ENCODE measurements around the gene TP53. TPM values are rescaled to one million over a fixed set of nuclear protein-coding genes. Genes with fewer than 3 reads are reported as not detected.
A peak's percentile ranks its signal among the peaks of the same experiment; 100 is the strongest.

The TP53 gene
- total and polyA plus RNA-seq, 9 of the 15 experiments (the other 6 are each of a cell fraction or from before 2014, with no cell fraction given) = 2.8 to 14.0 (median 7.1) TPM

DNA sequence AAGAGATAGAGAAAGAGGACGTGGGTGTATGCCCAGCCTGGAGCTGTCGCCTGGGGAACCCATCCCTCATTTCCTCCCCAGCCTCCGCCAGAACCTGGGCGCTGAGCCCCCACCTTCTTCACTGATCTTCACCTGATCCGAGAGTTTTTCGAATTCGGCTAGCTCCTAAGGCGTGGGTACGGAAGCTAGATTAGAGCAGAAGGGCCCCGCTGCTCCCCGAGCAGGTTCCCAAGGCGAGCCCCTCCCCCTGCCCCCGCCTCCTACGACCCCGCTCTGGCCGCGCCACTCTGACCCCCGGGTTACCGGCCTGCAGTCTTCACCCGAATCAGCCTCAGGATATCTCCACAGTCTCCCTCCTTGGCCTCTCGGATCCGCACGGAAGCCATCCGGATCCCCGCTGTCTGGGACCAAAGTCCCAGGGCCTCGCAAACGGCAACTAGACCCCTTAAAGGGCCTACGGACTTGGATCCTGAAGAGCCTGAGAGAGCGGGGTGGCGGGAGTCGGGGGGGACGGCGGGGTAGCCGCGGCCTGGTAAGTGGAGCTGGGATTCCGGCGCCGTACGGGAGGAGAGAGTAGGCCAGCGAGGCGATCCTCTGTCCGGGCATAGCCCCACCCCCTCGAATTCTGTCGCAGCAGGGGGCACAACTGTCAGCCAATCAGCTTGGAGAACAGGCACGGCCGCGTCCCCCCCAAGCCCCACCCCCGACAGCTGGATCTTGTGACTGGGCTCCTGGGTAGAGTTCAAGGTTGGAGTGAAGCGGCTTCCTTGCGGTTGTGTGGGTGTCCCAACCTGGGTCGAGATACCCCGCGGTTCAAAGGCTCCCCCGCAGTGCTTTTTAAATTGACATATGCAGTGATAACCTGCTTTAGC, 59.8 kb downstream of the TP53 start, which contains the start of gene SAT2 (continued):
- TF ChIP-seq, protein P1, sequence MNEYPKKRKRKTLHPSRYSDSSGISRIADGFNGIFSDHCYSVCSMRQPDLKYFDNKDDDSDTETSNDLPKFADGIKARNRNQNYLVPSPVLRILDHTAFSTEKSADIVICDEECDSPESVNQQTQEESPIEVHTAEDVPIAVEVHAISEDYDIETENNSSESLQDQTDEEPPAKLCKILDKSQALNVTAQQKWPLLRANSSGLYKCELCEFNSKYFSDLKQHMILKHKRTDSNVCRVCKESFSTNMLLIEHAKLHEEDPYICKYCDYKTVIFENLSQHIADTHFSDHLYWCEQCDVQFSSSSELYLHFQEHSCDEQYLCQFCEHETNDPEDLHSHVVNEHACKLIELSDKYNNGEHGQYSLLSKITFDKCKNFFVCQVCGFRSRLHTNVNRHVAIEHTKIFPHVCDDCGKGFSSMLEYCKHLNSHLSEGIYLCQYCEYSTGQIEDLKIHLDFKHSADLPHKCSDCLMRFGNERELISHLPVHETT (CRISPR knock-in tag; conservative IDR thresholded peaks at IDR 0.05 in 1 of 2, IDR thresholded peaks at IDR 0.05 in 1 of 2) = no peak
- peak; percentile 52; the same call in 1 of the 2 replicates for TF ChIP-seq ZNF324 (CRISPR knock-in tag; IDR thresholded peaks at IDR 0.05)
- TF ChIP-seq CBX3 (IDR thresholded peaks at IDR 0.05; ENCODE audit: borderline replicate concordance in 1 of 2, low read length in 2 of 2) = no peak
- TF ChIP-seq CCNT2 (IDR thresholded peaks at IDR 0.05; ENCODE audit: borderline replicate concordance, extremely low read depth, insufficient read length, low read depth, low read length) = peak; percentile 53
- TF ChIP-seq RBM34 (IDR thresholded peaks at IDR 0.05; ENCODE audit: borderline replicate concordance, insufficient read depth, low read length) = no peak
- TF ChIP-seq SAP30 (IDR thresholded peaks at IDR 0.05; ENCODE audit: borderline replicate concordance, insufficient read depth, low read depth, low read length, poor library complexity, severe bottlenecking) = no peak
- TF ChIP-seq STAG1 (CRISPR knock-in tag; IDR thresholded peaks at IDR 0.05; ENCODE audit: borderline replicate concordance) = no peak
- TF ChIP-seq SMARCE1 (IDR thresholded peaks at IDR 0.05) = peak; percentile 43; the same call in 1 of the 2 replicates
- no peak for TF ChIP-seq ZBED1 (IDR thresholded peaks at IDR 0.05)
- TF ChIP-seq MCM7 (IDR thresholded peaks at IDR 0.05) = no peak
- TF ChIP-seq CCAR2 (IDR thresholded peaks at IDR 0.05; ENCODE audit: low read depth, low read length) = no peak
- no peak for TF ChIP-seq TGIF2 (CRISPR knock-in tag; IDR thresholded peaks at IDR 0.05)
- TF ChIP-seq BRF1 (IDR thresholded peaks at IDR 0.05; ENCODE audit: borderline replicate concordance, extremely low read depth, insufficient read length) = no peak
- TF ChIP-seq PCBP1 (IDR thresholded peaks at IDR 0.05; ENCODE audit: low read depth, low read length, poor library complexity, severe bottlenecking) = no peak
- TF ChIP-seq ZNF121 (CRISPR knock-in tag; conservative IDR thresholded peaks at IDR 0.05) = 0 out of 2 replicates have a peak, but pooled peaks have one; percentile 9
- TF ChIP-seq TBL1XR1 (IDR thresholded peaks at IDR 0.05; ENCODE audit: low read length in 2 of 2) = peak in 1 of 2 experiments; percentile 63; a peak in 1 of 4 replicates
- peak; percentile 20 to 42; a peak in 2 of 4 replicates for TF ChIP-seq MAZ (CRISPR knock-in tag; conservative IDR thresholded peaks at IDR 0.05 in 1 of 2, IDR thresholded peaks at IDR 0.05 in 1 of 2)
